GM12878 (cell line): ENCODE results near the gene ITGA8. TPM values are rescaled to one million over a fixed set of nuclear protein-coding genes. Genes with fewer than 3 reads are reported as not detected.

Experiments used
- ATAC-seq: fragments of 200-7000 bp; cut with Tn5 transposase; 3 replicates; pipeline ENCODE4 v1.9.1; 2020; ENCODE audit warnings: mild to moderate bottlenecking, moderate library complexity
- BruUV-seq: library from RNA; stranded (reverse); fragments of 400-500 nt; replicated peaks from 2 replicates; lab custom pipeline; 2021; lab: Mats Ljungman, UMichigan
- CTCF ChIA-PET: fragments of 300-600 bp; sonication (Branson Sonifier 250); formaldehyde crosslinking; extraction: SDS; loops from one replicate; lab custom pipeline; 2021; ENCODE audit warnings: inconsistent platforms; lab: Yijun Ruan, JAX
- POLR2A ChIA-PET: fragments of 350-600 bp; formaldehyde crosslinking; extraction: SDS; loops from one replicate; lab custom pipeline; 2021; ENCODE audit warnings: inconsistent platforms; lab: Charles Lee
- RAD21 ChIA-PET: fragments of 300-600 bp; sonication (Branson Sonifier 250); formaldehyde crosslinking; loops from one replicate; lab custom pipeline; 2023; ENCODE audit warnings: antibody characterized with exemption; ENCODE audit not compliant: unreplicated experiment; lab: Charles Lee
- SMC1A ChIA-PET: fragments of 300-600 bp; sonication (Branson Sonifier 250); formaldehyde crosslinking; loops from one replicate; lab custom pipeline; 2023; ENCODE audit not compliant: unreplicated experiment, uncharacterized antibody; lab: Charles Lee
- DNase-seq: peaks from one replicate; pipeline ENCODE4 v3.0.0-alpha.2; 2011; ENCODE audit warnings: low read depth, low spot score
- FAIRE-seq: peaks from 3 replicates; lab custom pipeline; 2011; peaks lifted over from hg19 to GRCh38; lab: Jason Lieb, UNC
- H2AFZ ChIP-seq: 2 replicates; pipeline ENCODE4 v1.6.0; 2011; ENCODE audit warnings: low read depth, low read length, control low read depth; ENCODE audit not compliant: control insufficient read depth
- H3K27ac ChIP-seq: 2 replicates; pipeline ENCODE4 v1.5.1; 2011; ENCODE audit warnings: control low read depth; ENCODE audit not compliant: control insufficient read depth, insufficient read depth
- H3K27me3 ChIP-seq, 2 experiments: replicated peaks in 1 of 2; 2 replicates each; pipeline versions ENCODE4 v1.6.0 to v1.6.1; 2011; ENCODE audit warnings: low read length in 1 of 2; ENCODE audit not compliant: control insufficient read depth in 2 of 2, insufficient read depth in 2 of 2
- H3K36me3 ChIP-seq, 2 experiments: 2 replicates each; pipeline ENCODE4 v1.5.1; 2011; ENCODE audit warnings: low read length in 1 of 2; ENCODE audit not compliant: control insufficient read depth in 2 of 2, insufficient read depth in 2 of 2
- H3K4me1 ChIP-seq: 2 replicates; pipeline ENCODE4 v1.6.1; 2011; ENCODE audit warnings: mild to moderate bottlenecking, low read length, moderate library complexity, mixed read lengths; ENCODE audit not compliant: control insufficient read depth, insufficient read depth
- H3K4me2 ChIP-seq: 2 replicates; pipeline ENCODE4 v1.6.0; 2011; ENCODE audit warnings: control low read depth; ENCODE audit not compliant: control insufficient read depth, insufficient read depth
- H3K4me3 ChIP-seq: fragments of 200-600 bp; sonication (generic); 2 replicates; pipeline ENCODE4 v1.5.1; 2016
- H3K79me2 ChIP-seq: 2 replicates; pipeline ENCODE4 v1.6.0; 2011; ENCODE audit warnings: low read length; ENCODE audit not compliant: control insufficient read depth, insufficient read depth
- H3K9ac ChIP-seq: 2 replicates; pipeline ENCODE4 v1.8.0; 2011; ENCODE audit warnings: low read length, control low read depth, mixed read lengths; ENCODE audit not compliant: control insufficient read depth, insufficient read depth
- H3K9me3 ChIP-seq: replicated peaks from 3 replicates; pipeline ENCODE4 v1.5.1; 2011; ENCODE audit warnings: mild to moderate bottlenecking, low read length; ENCODE audit not compliant: control insufficient read depth, insufficient read depth
- H4K20me1 ChIP-seq: 2 replicates; pipeline ENCODE4 v1.6.0; 2011; ENCODE audit not compliant: control insufficient read depth, insufficient read depth
- EED ChIP-seq: sonication (generic); IDR thresholded peaks from 2 replicates; pipeline ENCODE4 v1.6.1; 2016; ENCODE audit warnings: antibody characterized with exemption, low read depth
- HSF1 ChIP-seq: fragments of 150-350 bp; IDR thresholded peaks from 2 replicates; pipeline ENCODE4 v1.6.1; 2014; ENCODE audit warnings: mild to moderate bottlenecking, low read depth, low read length
- IRF4 ChIP-seq: IDR thresholded peaks from 2 replicates; pipeline ENCODE4 v1.6.1; 2011; ENCODE audit warnings: low read depth, low read length
- SREBF1 ChIP-seq: IDR thresholded peaks from 2 replicates; pipeline ENCODE4 v1.6.1; 2012; ENCODE audit warnings: mild to moderate bottlenecking, low read length
- ZSCAN29 ChIP-seq: fragments of 450-650 bp; IDR thresholded peaks from 2 replicates; pipeline ENCODE4 v1.6.1; 2017; ENCODE audit warnings: mild to moderate bottlenecking, moderate library complexity
- WGBS: methylation state at CpG from one replicate; pipeline ENCODE4 v1.1.6; 2016; ENCODE audit warnings: low lambda C conversion rate; ENCODE audit not compliant: insufficient replicate concordance, insufficient coverage; ENCODE audit errors: missing lambda C conversion rate; 5-methylcytosine and 5-hydroxymethylcytosine counted together
- in situ Hi-C: fragments of 300-500 bp; cut with MboI; formaldehyde crosslinking; loops from 9 replicates; pipeline ENCODE4 v1.14.3; 2018; ENCODE audit warnings: mixed read lengths
- intact Hi-C: fragments of 100-400 bp; cut with micrococcal nuclease; formaldehyde crosslinking; loops from one replicate; pipeline ENCODE4 v1.14.2; 2022; ENCODE audit not compliant: unreplicated experiment
- polyA plus RNA-seq, 11 experiments: library from polyadenylated mRNA; depleted of rRNA in 4 of 11; unstranded in 6 of 11; stranded (reverse) in 5 of 11; fragments of >200 nt; fragmentation: Nextera tagmentation in 4 of 11; fragmentation: Illumina TruSeq in 1 of 11; extraction: Ambion mirVana in 4 of 11; extraction: Trizol in 1 of 11; gene quantifications; 1 replicate in 1 of 11; 2 replicates in 10 of 11; pipeline versions ENCODE4 v1.2.1 to v1.2.3, GENCODE V29; 2011 to 2016; ENCODE audit warnings: inconsistent platforms in 2 of 11, missing spikeins in 2 of 11, low read depth in 1 of 11
- total RNA-seq, 4 experiments: library from RNA; depleted of rRNA in 3 of 4; stranded (reverse); fragments of >200 nt in 3 of 4; fragmentation: Illumina TruSeq in 1 of 4; extraction: Trizol in 1 of 4; gene quantifications; 2 replicates each; pipeline versions ENCODE4 v1.2.1 to v1.2.3, GENCODE V29; 2013 to 2021
- TF ChIP-seq, protein P1 (sequence below): fragments of 450-650 bp; IDR thresholded peaks from 2 replicates; pipeline ENCODE4 v1.6.1; 2017; ENCODE audit warnings: low read depth, mild to moderate bottlenecking, moderate library complexity
- TF ChIP-seq, protein P2 (sequence below): fragments of 450-650 bp; IDR thresholded peaks from 2 replicates; pipeline ENCODE4 v1.6.1; 2016; ENCODE audit warnings: mild to moderate bottlenecking
- TF ChIP-seq, protein P3 (sequence below): fragments of 450-650 bp; formaldehyde crosslinking; IDR thresholded peaks from 2 replicates; pipeline ENCODE4 v1.4.0; 2022; ENCODE audit warnings: mild to moderate bottlenecking, moderate library complexity

Gene ITGA8
- total and polyA plus RNA-seq, 10 of the 15 experiments (the other 5 are each of a cell fraction or from before 2014, with no cell fraction given), result 0.03 TPM; not detected in 9

- ChIA-PET CTCF (interaction anchor here (0.5 kb wide), 1 partner anchor 83 kb away, joined by 3 read pairs; no protein-coding TSS in a partner anchor), RAD21 (no interaction called here), POLR2A (no interaction called here)
- Histone ChIP-seq H2AFZ (no peak overlapping the region), H3K4me3 (no peak overlapping the region), H3K27me3 (no peaks in the 10 kb centered on the region)
- 40% methylated on average over 14 of the region's 14 CpGs for WGBS
- BruUV-seq, result no TSS peak
- TF ChIP-seq, protein P1, sequence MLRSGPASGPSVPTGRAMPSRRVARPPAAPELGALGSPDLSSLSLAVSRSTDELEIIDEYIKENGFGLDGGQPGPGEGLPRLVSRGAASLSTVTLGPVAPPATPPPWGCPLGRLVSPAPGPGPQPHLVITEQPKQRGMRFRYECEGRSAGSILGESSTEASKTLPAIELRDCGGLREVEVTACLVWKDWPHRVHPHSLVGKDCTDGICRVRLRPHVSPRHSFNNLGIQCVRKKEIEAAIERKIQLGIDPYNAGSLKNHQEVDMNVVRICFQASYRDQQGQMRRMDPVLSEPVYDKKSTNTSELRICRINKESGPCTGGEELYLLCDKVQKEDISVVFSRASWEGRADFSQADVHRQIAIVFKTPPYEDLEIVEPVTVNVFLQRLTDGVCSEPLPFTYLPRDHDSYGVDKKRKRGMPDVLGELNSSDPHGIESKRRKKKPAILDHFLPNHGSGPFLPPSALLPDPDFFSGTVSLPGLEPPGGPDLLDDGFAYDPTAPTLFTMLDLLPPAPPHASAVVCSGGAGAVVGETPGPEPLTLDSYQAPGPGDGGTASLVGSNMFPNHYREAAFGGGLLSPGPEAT, result no peak
- no peak for TF ChIP-seq ZSCAN29
- TF ChIP-seq, all 136 proteins: peak for 0
- no peak overlapping the region for H3K27ac ChIP-seq
- H3K4me1 ChIP-seq, result no peaks in the 10 kb centered on the region
- no peaks in the 10 kb centered on the region for H4K20me1 ChIP-seq
- in situ Hi-C loops (no loop called here), intact Hi-C loops (no loop called here)
- FAIRE-seq (no peak), DNase-seq (no peak), ATAC-seq (no peak)
- H3K9me3 ChIP-seq, result no peaks in the 10 kb centered on the region
- no peak overlapping the region for H3K4me2 ChIP-seq
- no peak overlapping the region for H3K9ac ChIP-seq
- no peaks in the 10 kb centered on the region for H3K79me2 ChIP-seq
- SMC1A ChIA-PET, result no interaction called here
- no peaks in the 10 kb centered on the region for H3K36me3 ChIP-seq
Measured at GRCh38 chr10:15483215-15484075, 236.3 kb downstream of the ITGA8 start.

GRCh38 chr10:15482156-15482555 lies 237.6 kb downstream of the ITGA8 start:
- no peaks in the 10 kb centered on the region for H3K36me3 ChIP-seq
- 0% methylated on average over 2 of the region's 2 CpGs for WGBS
- BruUV-seq, result no TSS peak
- TF ChIP-seq, protein P2, sequence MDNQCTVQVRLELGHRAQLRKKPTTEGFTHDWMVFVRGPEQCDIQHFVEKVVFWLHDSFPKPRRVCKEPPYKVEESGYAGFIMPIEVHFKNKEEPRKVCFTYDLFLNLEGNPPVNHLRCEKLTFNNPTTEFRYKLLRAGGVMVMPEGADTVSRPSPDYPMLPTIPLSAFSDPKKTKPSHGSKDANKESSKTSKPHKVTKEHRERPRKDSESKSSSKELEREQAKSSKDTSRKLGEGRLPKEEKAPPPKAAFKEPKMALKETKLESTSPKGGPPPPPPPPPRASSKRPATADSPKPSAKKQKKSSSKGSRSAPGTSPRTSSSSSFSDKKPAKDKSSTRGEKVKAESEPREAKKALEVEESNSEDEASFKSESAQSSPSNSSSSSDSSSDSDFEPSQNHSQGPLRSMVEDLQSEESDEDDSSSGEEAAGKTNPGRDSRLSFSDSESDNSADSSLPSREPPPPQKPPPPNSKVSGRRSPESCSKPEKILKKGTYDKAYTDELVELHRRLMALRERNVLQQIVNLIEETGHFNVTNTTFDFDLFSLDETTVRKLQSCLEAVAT, result no peak
- TF ChIP-seq HSF1, result no peak
- TF ChIP-seq, protein P3, sequence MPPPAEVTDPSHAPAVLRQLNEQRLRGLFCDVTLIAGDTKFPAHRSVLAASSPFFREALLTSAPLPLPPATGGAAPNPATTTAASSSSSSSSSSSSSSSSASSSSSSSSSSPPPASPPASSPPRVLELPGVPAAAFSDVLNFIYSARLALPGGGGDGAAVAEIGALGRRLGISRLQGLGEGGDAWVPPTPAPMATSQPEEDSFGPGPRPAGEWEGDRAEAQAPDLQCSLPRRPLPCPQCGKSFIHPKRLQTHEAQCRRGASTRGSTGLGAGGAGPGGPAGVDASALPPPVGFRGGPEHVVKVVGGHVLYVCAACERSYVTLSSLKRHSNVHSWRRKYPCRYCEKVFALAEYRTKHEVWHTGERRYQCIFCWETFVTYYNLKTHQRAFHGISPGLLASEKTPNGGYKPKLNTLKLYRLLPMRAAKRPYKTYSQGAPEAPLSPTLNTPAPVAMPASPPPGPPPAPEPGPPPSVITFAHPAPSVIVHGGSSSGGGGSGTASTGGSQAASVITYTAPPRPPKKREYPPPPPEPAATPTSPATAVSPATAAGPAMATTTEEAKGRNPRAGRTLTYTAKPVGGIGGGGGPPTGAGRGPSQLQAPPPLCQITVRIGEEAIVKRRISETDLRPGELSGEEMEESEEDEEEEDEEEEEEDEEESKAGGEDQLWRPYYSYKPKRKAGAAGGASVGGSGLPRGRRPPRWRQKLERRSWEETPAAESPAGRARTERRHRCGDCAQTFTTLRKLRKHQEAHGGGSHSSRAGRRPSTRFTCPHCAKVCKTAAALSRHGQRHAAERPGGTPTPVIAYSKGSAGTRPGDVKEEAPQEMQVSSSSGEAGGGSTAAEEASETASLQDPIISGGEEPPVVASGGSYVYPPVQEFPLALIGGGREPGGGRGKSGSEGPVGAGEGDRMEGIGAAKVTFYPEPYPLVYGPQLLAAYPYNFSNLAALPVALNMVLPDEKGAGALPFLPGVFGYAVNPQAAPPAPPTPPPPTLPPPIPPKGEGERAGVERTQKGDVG (CRISPR knock-in tag), result no peak
- no peak for TF ChIP-seq IRF4
- TF ChIP-seq SREBF1, result no peak
- no peak for TF ChIP-seq EED

More at GRCh38 chr10:15482156-15482555, 237.6 kb downstream of the ITGA8 start:
- H3K4me2 ChIP-seq, result no peak overlapping the region
- ChIA-PET SMC1A (no interaction called here), RAD21 (no interaction called here), CTCF (no interaction called here), POLR2A (no interaction called here)
- no peaks in the 10 kb centered on the region for H3K27me3 ChIP-seq
- H3K9ac ChIP-seq, result no peak overlapping the region
- no peaks in the 10 kb centered on the region for H3K9me3 ChIP-seq
- no peak overlapping the region for H3K27ac ChIP-seq
- ATAC-seq (no peak), DNase-seq (no peak), FAIRE-seq (no peak)
- H3K4me1 ChIP-seq, result no peaks in the 10 kb centered on the region
- H4K20me1 ChIP-seq, result no peaks in the 10 kb centered on the region
- H3K4me3 ChIP-seq, result no peak overlapping the region
- intact Hi-C loops (no loop called here), in situ Hi-C loops (no loop called here)
- H2AFZ ChIP-seq, result no peak overlapping the region
- H3K79me2 ChIP-seq, result no peaks in the 10 kb centered on the region
